Activated gamma-delta T cell treated with anti-CD3 and anti-CD28 coated beads, Interleukin-2, amount 50 U/mL, for 16 hours (primary cell): ENCODE results near the gene RECK.

ENCODE experiments used
- DNase-seq: peaks from one replicate; pipeline ENCODE4 v3.0.0-alpha.2; 2020; ENCODE audit warnings: low read depth

RECK gene

DNA sequence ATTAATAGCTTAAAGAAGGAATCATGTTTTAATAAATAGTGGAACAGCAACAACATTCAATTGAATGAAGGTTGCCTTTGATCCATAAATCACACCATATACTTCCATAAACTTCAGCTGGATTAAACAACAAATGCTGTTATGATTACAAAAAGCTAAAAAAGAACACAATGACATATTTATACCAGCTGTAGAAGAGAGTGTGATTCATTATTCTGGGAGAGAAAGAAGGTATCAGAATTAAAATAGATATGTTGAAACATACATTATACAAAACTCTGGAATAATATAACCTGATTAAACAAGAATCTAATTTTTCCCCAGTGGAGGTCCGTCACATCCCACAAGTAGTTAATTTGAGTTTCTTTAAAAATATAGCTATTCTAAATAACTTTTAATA is 7.5 kb upstream of the RECK start:
- DNase-seq: no peak

DNA sequence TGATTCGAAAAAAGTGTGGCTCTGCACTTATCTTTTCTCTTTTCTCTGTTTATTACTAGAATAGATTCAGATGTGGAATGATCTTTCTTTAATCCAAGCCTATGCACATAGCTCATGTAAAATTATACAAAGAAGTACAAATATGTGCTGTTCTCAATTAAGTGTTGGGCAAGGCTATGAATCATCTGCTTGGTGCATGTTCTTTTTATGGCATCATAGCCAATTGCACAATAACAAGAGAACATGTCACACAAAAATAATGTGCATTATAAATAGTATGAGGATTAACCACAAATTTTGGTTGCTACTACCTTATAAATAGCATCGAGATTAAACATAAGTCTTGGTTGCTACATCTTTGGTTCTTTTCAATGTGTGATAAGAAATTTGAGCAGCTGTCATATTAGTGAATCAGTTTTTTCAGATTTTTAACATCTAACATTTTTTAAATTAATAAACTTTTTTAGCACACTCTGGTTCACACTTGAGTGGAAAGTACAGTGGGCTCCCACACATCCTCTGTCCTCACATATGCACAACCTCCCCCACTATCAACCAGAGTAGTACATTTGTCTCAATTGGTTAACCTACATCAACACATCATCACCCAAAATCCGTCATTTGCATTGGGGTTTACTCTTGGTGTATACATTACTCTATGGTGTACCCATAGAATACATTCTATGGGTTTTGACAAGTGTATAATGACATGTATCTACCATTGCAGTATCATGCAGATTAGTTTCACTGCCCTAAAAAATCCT is 6.8 kb upstream of the RECK start:
- DNase-seq: no peak

DNA sequence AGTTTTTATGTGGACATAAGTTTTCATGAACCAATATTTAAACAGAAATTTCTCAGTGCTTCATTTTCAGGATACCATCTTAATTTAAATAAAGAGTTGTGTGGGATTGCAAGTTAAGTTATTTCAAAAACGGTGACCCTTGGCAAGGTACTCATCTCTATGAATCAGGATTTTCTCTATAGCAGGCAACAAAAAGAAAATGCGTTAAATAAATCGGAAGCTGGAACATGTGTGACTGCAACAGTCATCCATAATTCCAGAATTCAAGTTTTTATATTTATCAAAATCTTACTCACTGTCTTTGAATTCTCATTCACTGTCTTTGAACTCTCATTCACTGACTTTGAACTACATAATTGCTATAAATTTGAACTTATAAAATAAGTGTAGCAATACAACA is 5.8 kb upstream of the RECK start:
- no peak for DNase-seq

DNA sequence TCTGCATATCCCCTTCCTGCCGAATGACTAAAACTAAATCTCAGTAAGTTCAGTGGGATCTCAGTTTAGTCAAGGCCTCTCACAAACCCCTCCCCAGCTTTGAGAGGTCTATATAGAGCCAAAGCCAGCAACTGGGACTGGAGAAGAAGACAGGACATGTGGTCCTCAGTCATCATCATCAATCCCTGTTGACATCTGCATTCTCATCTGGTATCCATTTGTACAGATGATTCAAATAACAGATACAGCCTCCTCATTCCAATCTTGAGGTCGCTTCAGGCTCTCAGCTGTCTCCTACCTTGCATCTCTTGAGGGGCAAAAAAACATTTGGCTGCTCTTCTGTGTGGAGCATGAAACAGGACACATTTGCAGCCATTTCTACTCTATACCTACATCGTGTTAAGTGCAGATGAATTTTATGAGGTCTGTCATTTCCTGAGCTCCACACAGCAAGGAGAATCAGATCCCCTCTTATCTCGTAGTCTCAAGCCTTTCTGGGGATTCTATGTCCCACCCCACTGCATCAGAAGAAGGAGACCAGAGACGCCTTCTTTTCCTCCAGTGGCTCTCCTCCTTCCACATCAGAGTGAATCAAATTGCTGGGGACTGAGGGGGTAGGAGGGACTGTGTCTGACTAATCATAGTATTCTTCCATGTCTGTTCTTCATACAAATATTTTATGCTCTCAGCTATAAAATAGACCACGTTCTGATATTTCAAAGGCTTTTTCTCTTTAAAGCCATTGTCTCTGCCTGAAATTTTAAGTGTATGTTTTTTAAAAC is 4.7 kb upstream of the RECK start:
- no peak for DNase-seq

DNA sequence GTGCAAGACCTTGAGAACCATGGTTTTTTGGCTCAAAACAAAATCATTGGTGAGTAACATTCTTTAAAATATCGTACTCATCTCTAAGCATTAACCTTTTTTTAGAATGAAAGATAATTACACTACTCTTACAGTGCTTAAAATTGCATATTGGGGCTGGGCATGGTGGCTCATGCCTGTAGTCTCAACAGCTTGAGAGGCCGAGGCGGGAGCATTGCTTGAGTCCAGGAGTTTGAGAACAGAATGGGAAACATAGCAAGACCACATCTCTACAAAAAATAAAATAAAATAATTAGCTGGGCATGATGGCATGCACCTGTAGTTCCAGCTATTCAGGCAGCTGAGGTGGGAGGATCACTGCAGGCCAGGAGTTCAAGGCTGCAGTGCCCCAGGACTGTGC is 2.9 kb upstream of the RECK start:
- no peak for DNase-seq

DNA sequence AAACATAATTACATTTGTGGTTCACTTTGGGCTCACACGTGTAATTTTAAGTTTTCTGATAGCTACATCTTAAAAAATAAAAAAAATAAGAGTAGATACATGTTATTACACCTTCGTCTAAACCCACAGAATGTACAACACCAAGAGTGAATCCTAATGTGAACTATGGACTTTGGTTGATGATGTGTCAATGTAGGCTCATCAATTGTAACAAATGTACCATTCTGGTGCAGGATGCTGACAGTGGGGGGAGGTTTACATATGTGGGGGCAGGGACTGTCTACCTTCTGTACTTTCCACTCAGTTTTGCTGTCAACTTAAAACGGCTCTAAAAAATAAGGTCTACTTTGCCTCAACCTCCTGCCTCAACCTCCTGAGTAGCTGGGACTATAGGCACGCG is 2.5 kb upstream of the RECK start:
- no peak for DNase-seq

DNA sequence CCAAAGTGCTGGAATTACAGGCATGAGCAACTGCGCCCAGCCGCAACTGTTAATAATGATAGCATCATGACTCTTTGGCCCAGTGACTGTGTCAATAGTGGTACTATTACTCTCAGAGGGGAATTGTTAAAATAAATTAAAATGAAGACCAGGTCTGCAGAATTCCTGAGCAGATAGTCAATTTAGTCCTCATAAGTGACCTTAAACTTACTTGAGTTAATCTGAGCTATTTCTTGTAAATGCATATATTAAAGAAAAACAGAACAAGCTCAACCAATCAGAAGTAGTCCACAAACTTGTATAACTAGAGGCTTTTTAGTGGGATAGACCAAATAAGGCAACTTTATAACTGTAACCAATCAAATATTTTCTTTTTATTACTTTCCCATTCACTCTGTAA is 1.7 kb upstream of the RECK start:
- no peak for DNase-seq

DNA sequence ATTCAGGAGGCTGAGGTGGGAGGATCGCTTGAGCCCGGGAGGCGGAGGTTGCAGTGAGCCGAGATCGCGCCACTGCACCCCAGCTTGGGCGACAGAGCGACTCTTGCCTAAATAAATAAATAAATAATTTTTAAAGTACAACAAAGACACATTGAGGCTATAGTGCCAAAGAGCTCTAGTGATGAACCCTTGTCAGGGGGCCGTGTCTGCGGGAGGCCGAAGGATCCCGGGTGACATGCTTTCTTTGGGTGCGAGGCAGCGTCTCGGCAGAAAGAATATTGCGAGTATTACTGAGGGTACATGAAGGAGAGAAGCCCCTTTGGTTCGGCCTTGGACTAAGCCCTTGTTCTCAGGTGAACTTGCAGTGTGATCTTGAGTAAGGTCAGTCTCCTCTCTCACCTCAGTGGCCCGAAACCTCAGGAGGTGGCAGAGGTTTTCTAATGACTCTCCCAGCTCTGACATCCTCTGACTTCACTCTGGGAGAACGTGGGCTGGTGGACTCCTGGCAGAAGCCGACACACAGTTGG is 397 bp upstream of the RECK start:
- DNase-seq: no peak

DNA sequence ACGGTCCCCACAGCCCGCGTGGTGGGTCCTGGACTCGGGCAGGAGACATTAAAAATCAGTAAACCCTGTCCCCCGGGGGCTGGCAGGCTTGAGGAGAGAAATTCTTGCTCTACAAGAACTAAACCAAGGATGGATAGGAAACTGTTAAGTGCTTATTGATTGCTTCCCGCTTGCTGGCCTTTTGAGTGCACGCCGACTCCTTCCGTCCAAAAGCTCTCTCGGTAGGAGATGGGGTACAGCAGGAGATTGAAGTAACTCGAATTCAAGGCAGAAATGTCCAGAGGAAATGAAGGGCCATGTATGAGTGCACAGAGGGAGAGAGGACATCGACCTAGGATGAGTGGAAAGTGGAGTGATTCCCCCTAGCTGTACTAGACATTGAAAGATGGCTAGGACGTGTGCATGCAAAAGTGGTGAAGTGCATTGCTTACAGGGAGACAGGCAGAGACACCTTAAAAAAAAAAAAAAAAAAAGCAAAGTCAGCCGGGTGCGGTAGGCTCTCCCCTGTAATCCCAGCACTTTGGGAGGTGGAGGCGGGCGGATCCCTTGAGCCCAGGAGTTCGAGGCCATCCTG is 923 bp downstream of the RECK start:
- no peak for DNase-seq

DNA sequence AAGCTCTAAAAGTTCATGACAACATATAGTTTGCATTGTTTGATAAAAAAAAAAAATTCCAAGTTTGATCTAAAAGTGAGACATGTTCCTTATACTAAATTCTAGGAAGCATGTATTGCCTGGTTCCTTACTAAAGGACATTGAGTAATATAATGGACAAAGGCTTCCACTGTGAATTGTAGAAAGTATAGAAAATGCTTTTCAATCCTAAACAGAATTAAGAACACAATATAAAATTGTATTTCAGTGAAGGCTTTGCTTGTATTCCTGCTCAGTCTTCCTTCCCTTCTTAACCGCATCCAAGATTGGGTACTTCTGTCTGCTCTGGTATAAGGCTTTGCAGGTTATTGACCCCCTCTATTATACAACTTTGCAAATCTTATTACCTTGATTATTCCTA is 2.4 kb downstream of the RECK start:
- no peak for DNase-seq

DNA sequence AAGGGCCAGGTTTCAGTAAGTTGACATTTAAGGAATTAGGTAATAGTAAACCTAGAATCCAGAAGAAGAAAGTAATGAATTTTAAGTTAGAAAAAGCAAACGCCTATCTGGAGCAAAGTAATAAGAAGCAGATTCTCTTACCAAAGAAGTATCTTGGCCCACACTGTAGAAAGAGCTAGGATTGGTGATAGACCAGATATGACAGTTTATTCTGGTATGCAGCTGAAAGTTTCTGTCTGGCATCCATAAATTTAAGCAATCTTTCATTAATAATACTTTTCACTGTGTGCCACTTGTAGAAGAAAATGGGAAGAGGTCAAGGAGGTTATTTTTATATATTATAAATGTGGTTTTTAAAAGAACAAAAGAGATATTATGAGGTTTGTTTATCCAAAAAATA is 3.0 kb downstream of the RECK start:
- DNase-seq: no peak

DNA sequence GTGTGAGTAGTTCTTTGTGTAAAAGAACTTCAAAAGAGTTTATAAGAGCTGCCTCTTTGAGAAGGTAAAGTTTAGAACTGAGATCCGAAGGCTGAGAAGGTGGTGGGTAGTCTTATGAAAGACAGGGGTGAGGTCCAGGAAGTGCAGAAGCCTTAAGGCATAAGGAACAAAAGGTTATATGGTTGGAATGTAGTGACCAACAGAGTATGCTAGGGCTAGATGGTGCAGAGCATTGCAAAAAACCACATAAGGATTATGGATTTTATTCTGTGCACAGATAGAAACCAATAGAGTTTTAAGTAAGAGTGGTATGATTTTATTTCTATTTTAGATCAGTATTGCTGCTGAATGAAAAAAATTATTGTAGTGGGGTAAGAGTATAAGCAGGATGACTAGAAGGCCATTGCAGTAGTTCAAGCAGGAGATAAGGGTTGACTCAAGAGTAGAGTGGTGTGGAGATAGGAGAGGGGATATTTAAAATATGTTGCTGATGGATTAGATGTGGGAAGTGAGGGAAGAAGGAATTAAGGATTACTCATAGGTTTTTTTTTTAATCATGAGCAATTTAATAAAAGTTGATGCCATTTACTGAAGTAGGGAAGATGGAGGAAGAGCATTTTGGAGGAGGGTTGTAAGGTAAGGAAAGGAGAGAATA is 3.7 kb downstream of the RECK start:
- DNase-seq: no peak

DNA sequence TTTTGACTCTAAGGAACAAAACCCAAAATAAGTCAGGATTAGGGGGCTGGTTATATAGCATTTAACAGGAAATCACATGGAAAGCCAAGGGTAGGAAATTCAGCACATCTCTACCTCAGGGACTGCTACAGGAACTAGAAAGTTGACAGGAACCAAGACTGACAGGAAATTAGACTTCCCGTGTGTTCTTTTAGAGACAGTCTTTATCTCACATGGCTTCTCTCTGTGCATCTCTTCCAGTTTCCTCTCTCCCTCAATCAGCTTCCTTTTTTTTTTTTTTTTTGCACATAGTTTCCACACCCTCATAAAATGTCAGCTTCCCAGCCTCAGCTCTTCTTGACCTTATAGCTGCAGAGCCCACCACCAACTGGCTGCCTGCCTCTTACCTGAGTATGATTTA is 4.8 kb downstream of the RECK start:
- no peak for DNase-seq

DNA sequence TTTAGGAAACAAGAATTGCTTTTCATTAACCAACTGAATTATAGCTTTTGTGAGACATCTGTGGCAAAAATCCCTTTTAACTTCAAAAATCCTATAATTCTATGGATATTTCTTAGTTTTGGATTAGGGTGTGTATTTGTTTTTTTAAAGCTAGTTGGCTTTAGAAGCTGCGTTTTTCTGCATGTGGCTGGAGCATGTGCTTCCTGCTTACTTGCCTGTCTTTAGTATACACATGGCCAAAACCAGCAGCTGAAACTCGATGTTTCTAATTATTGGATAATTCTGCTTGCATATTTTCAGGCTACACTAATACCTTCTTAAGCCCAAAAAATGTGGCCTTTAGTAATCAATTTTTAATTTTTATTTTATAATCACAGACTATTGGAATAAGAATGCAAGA is 8.9 kb downstream of the RECK start:
- DNase-seq: no peak

DNA sequence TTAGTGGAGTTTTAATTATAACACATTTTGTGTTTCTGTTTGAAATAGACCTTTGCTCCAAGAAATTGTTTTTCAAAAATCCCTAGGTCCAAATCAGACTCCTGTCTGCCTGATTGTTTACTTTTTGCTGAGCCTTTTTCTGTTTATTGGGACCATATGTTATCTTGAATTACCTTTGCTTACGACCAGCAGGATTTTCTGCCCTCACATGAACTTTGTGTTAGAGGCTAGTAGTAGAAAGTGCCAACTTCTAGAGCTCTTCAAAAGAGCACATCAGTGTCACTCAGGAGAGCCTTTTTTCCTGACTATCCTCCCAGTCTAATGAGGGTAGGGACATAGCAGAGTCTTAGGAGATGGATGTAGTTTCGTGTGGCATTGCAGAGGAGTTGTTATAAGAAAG is 10.2 kb downstream of the RECK start:
- no peak for DNase-seq

DNA sequence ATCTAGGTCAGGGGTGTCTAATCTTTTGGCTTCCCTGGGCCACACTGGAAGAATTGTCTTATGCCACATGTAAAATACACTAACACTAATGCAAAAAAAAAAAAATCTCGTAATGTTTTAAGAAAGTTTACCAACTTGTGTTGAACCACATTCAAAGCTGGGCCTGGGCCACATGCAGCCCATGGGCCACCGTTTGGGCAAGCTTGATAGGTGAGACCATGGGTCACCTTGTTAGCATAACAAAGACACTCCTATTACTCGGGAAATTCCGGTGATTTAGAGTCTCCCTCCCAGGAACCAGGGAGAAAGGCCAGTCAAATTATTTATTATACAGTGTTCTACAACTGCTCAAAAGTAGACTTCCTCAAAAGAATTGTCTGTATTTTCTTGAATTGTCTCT is 12.7 kb downstream of the RECK start:
- DNase-seq: no peak

DNA sequence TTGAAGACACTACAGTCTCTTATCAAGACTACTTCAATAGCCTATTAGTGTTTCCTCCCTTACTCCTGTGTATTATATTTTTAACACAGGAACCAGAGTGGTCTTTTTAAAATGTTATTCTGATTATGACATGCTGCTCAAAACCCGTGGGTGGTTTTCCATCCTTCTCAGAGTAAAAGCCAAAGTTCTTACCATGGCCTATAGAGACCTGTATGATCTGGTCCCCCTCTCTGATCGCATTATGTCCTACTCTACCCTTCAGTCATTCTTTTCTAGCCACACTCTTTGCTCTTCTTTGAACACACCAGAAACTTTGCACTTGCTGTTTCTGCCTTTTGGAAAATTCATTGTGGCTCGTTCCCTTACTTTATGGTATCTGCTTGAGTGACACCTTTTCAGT is 13.8 kb downstream of the RECK start:
- no peak for DNase-seq

DNA sequence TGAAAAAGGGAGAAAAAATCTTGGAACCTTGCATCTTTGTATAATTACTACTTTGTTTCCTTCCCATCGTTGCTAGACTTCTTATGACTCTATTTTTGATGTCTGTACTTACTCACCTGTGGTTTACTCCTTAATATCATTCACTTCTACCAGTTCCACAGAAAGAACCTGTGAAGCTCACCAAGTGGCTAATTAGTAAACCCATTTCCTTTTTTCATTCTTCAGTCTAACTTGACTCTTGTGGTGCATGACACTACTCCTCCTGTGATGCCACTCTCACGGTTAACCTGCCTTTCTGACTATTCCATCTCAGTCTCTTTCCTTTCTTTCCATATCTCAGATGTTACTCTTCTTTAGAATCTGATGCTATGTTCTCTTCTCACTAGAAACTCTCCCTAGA is 14.6 kb downstream of the RECK start:
- no peak for DNase-seq

DNA sequence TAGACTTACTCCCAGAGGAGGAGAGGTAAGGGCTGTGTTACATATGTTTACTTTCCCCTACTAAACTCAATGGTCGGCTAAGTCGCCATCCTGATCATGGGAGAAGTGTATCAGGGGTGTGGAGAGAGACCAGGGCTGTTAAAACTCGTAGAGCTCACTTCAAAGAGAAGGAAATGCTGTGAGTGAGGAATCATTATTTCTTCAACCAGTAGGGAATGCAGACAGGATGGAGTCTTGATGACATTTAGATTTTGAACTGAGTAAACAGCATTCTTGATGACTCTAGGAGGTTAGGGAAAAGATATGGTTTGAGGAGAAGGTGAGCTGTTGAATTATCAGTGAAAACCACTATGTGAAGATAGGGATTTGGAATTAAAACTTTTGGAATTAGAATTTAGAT is 17.3 kb downstream of the RECK start:
- no peak for DNase-seq

DNA sequence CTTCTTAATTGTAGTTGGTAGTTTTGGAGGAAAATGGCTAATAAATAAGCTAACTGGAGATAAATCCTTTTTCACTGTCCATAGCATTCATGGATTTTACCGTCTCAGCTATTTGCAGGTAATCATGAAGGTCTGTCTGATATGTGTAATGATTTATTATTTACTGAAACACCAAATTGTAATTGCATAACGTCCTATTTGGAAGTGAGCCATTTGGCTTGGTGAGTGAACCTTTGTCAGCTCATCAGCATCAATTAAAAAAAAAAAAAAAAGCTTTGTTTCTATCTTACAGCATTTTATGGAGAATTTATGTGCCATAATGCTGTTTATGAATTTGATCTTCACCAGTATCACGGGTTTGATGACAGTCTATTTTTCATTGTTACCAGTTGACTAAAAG is 20.2 kb downstream of the RECK start:
- no peak for DNase-seq

DNA sequence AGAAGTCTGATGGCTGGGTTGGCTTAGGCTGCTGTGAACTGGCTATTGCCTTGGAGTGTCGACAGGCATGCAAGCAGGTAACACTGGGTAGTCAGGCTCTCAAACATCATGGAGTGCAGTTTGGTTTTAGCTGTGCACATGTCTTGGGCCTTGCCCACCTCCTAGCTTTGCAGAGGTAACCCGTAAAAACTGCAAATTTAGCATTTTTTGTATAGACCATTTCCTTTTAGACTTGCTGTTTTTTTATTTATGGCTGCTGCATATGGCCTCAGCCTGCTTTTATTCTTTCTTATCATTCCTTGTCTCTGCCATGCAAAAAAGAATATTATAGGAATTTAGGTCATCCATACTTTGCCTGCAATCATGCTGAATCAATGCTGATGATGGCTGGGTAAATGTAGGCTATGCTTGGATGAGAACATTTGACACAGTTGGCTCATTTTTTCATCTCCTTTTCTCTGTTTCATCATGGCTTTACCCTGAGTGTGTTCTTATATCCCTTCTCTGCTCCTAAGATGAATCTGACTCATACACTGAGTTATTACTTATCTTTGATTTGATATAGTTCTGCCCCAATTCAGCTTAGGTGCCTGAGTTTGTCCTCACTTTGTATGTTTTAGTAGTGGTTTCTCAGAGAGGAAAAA is 27.2 kb downstream of the RECK start:
- DNase-seq: no peak

DNA sequence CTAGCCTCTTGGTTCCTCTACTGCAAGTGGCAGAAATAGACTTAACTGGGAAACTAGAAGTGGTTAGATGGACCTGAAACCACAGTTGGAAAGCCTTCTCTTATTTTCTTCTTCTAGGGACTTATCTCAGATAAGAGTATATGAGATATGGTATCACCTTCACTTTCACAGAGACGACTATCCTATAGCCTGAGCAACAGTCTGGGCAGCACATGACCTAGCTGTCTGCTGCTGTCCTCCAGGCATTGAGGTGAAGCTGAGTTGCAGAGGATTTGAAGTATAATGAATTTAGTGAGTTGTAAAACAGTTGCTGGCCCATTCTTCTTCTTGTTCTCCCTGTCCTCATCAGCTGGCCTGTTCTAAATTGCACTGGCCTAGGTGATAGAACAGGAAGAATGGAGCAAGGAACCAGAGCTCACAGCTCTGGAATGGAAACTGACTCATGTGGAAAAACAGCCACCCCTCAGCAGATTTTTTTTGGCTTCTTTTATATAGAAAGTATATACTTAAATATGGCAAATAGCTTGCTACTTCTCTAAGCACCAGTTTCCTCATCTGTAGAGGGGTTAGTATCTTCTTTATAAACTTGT is 27.8 kb downstream of the RECK start:
- DNase-seq: no peak
